ENCODE measurements around the gene MTMR1.

- TF ChIP-seq CTCF (IDR thresholded peaks at IDR 0.05) (no peak), SIN3A (IDR thresholded peaks at IDR 0.05; ENCODE audit: borderline replicate concordance, insufficient read depth, low read depth, low read length) (no peak), POLR2AphosphoS5 (IDR thresholded peaks at IDR 0.05; ENCODE audit: low read depth, low read length) (no peak), REST (IDR thresholded peaks at IDR 0.05; ENCODE audit: insufficient read depth in 1 of 2, low read depth in 2 of 2, low read length in 1 of 2) (no peak), TCF7L2 (IDR thresholded peaks at IDR 0.05; ENCODE audit: low read depth, low read length) (no peak)
These were observed 38.6 kb downstream of the MTMR1 start for GRCh38 chrX:150731795-150732194.
